ENCODE data around the gene PKD2. TPM values are rescaled to one million over a fixed set of nuclear protein-coding genes. Genes with fewer than 3 reads are reported as not detected.

The PKD2 gene
- polyA plus RNA-seq, 1 of the 3 experiments (the other 2 are of a cell fraction) = 44.6 TPM

GRCh38 chr4:88012647-88013046 is 5.2 kb downstream of the PKD2 start:
- no peaks in the 10 kb centered on the region for H3K27me3 ChIP-seq (ENCODE audit: insufficient read depth)
- no peaks in the 10 kb centered on the region for H3K36me3 ChIP-seq (replicated peaks in 1 of 2; ENCODE audit: control insufficient read depth in 1 of 2, insufficient read depth in 2 of 2, low read length in 1 of 2)
- no peak overlapping the region for H3K4me2 ChIP-seq
- no peak overlapping the region for H3K9ac ChIP-seq
- ChIA-PET CTCF (no interaction called here), POLR2A (no interaction called here)
- no peak overlapping the region for H3K27ac ChIP-seq (ENCODE audit: low read depth in 2 of 2, low read length in 1 of 2)
- no peak overlapping the region for H2AFZ ChIP-seq (ENCODE audit: low read depth)
- peaks cover 96% of the 10 kb centered on the region for H3K79me2 ChIP-seq (ENCODE audit: insufficient read depth)
- no peaks in the 10 kb centered on the region for H3K9me2 ChIP-seq
- DNase-seq = no peak
- H3K4me3 ChIP-seq (ENCODE audit: low read depth in 2 of 2, low read length in 1 of 2) = no peak overlapping the region
- peaks cover 32% of the 10 kb centered on the region for H3F3A ChIP-seq (replicated peaks; ENCODE audit: insufficient read depth)
- peaks cover 12 to 18% of the 10 kb centered on the region in 2 experiments for H3K4me1 ChIP-seq (ENCODE audit: control insufficient read depth in 1 of 2, insufficient read depth in 2 of 2, low read depth in 1 of 2, low read length in 1 of 2)
- WGBS (ENCODE audit: low lambda C conversion rate) = 94% methylated on average over 3 of the region's 3 CpGs
- no peaks in the 10 kb centered on the region for H3K9me3 ChIP-seq
- TF ChIP-seq IRF3 (IDR thresholded peaks at IDR 0.05; ENCODE audit: low read depth, low read length) (no peak), JUND (IDR thresholded peaks at IDR 0.05) (no peak), GABPA (IDR thresholded peaks at IDR 0.05; ENCODE audit: low read depth) (no peak), PBX3 (IDR thresholded peaks at IDR 0.05) (no peak), SMC3 (IDR thresholded peaks at IDR 0.05; ENCODE audit: low read depth, low read length) (no peak), YY1 (IDR thresholded peaks at IDR 0.05; ENCODE audit: low read depth) (no peak), GATA2 (CRISPR knock-in tag; IDR thresholded peaks at IDR 0.05) (no peak), EP300 (IDR thresholded peaks at IDR 0.05; ENCODE audit: borderline replicate concordance in 1 of 2, low read depth in 1 of 2, low read length in 1 of 2) (no peak), RXRA (IDR thresholded peaks at IDR 0.05; ENCODE audit: borderline replicate concordance, low read depth) (no peak), EZH2phosphoT487 (IDR thresholded peaks at IDR 0.05; ENCODE audit: borderline replicate concordance, low read depth) (no peak), RCOR1 (IDR thresholded peaks at IDR 0.05; ENCODE audit: low read length) (no peak)
- TF ChIP-seq, protein P1, sequence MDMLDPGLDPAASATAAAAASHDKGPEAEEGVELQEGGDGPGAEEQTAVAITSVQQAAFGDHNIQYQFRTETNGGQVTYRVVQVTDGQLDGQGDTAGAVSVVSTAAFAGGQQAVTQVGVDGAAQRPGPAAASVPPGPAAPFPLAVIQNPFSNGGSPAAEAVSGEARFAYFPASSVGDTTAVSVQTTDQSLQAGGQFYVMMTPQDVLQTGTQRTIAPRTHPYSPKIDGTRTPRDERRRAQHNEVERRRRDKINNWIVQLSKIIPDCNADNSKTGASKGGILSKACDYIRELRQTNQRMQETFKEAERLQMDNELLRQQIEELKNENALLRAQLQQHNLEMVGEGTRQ (IDR thresholded peaks at IDR 0.05; ENCODE audit: borderline replicate concordance, low read depth, low read length) = no peak
- TF ChIP-seq, protein P2, sequence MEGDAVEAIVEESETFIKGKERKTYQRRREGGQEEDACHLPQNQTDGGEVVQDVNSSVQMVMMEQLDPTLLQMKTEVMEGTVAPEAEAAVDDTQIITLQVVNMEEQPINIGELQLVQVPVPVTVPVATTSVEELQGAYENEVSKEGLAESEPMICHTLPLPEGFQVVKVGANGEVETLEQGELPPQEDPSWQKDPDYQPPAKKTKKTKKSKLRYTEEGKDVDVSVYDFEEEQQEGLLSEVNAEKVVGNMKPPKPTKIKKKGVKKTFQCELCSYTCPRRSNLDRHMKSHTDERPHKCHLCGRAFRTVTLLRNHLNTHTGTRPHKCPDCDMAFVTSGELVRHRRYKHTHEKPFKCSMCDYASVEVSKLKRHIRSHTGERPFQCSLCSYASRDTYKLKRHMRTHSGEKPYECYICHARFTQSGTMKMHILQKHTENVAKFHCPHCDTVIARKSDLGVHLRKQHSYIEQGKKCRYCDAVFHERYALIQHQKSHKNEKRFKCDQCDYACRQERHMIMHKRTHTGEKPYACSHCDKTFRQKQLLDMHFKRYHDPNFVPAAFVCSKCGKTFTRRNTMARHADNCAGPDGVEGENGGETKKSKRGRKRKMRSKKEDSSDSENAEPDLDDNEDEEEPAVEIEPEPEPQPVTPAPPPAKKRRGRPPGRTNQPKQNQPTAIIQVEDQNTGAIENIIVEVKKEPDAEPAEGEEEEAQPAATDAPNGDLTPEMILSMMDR (IDR thresholded peaks at IDR 0.05) = no peak
- H4K20me1 ChIP-seq (ENCODE audit: insufficient read depth) = peaks cover 69% of the 10 kb centered on the region

Data from SK-N-SH (cell line).